Stimulated activated CD4-positive, alpha-beta T cell treated with anti-CD3 and anti-CD28 coated beads, Interleukin-1b, Interleukin-23, amount 100 ng/mL, for 48 hours (primary cell): ENCODE results near the gene SLC22A7.
"Not testable (repeated sequence)": the region's sequence is repeated elsewhere in the genome, so short reads cannot be mapped to it uniquely, and the experiment has no call there.

Source experiments
- DNase-seq: peaks from one replicate; pipeline ENCODE4 v3.0.0-alpha.2; 2020

SLC22A7 gene

GRCh38 chr6:43347021-43347420, 49.0 kb downstream of the SLC22A7 start:
- DNase-seq: no peak

DNA sequence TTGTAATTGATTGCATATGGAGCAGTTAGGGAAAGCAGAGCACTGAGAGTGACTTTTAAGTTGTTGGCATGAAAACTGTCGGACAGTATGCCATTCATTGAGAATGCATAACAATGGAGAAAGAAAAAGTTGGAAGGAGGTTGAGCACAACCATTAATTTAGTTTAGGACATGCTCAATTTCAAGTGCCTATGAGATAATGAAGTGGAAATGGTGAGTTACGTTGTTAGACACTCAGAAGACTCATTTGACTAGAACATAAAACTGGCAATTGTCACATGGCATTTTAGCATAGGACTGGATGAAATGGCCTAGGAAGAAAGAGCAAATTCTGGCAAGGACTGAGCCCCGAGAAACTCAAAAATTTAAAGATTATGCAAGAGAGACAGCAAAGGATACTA, 49.4 kb downstream of the SLC22A7 start:
- DNase-seq: no peak

- DNase-seq: not testable (repeated sequence)
Measured at GRCh38 chr6:43351951-43352350, 53.9 kb downstream of the SLC22A7 start.
